Choroid plexus epithelial cell (primary cell): Measurements from ENCODE around the gene PLCB3.

Experiments
- DNase-seq: peaks from one replicate; pipeline ENCODE4 v3.0.0-alpha.2; 2010; ENCODE audit warnings: low read depth
- H3K4me3 ChIP-seq: 2 replicates; pipeline ENCODE4 v1.5.1; 2011; ENCODE audit warnings: low read depth, mild to moderate bottlenecking, control low read depth, low read length, moderate library complexity
- CTCF ChIP-seq: conservative IDR thresholded peaks from 2 replicates; pipeline ENCODE4 v1.5.1; 2011; ENCODE audit warnings: low read depth, mild to moderate bottlenecking, control low read depth, inconsistent platforms, low read length, moderate library complexity

PLCB3 gene

GRCh38 chr11:64211181-64211872 is 40.0 kb upstream of the PLCB3 start:
- no peak for TF ChIP-seq CTCF
- H3K4me3 ChIP-seq: no peak overlapping the region
- no peak for DNase-seq

- H3K4me3 ChIP-seq: no peak overlapping the region
- TF ChIP-seq CTCF: no peak
- DNase-seq: no peak
These were observed 34.5 kb upstream of the PLCB3 start for GRCh38 chr11:64216879-64217278.

GRCh38 chr11:64218628-64219353 is 32.5 kb upstream of the PLCB3 start:
- no peak overlapping the region for H3K4me3 ChIP-seq
- TF ChIP-seq CTCF: no peak
- DNase-seq: no peak

GRCh38 chr11:64219354-64219684 is 32.0 kb upstream of the PLCB3 start:
- no peak for TF ChIP-seq CTCF
- DNase-seq: no peak
- H3K4me3 ChIP-seq: no peak overlapping the region

GRCh38 chr11:64219755-64220154 is 31.6 kb upstream of the PLCB3 start:
- H3K4me3 ChIP-seq: no peak overlapping the region
- no peak for DNase-seq
- TF ChIP-seq CTCF: no peak

- no peak overlapping the region for H3K4me3 ChIP-seq
- no peak for TF ChIP-seq CTCF
- DNase-seq: no peak
These were observed 31.1 kb upstream of the PLCB3 start for GRCh38 chr11:64220271-64220670.

GRCh38 chr11:64220798-64221197 is 30.5 kb upstream of the PLCB3 start:
- H3K4me3 ChIP-seq: no peak overlapping the region
- TF ChIP-seq CTCF: no peak
- DNase-seq: no peak
